ENCODE data around the gene MAGEB1.

- TF ChIP-seq RAD21 (IDR thresholded peaks at IDR 0.05) (no peak), CTCF (IDR thresholded peaks at IDR 0.05; ENCODE audit: low read depth, low read length, missing input control) (no peak), MAX (IDR thresholded peaks at IDR 0.05) (no peak)
Measured at GRCh38 chrX:30280428-30280827, 33.5 kb downstream of the MAGEB1 start.

Measured in liver (tissue), 3 donors.